Activated T-helper 17 cell treated with anti-CD3 and anti-CD28 coated beads, Interleukin-2, amount 50 U/mL, for 72 hours (primary cell): ENCODE results near the gene LRRC4B. TPM values are rescaled to one million over a fixed set of nuclear protein-coding genes. Genes with fewer than 3 reads are reported as not detected.
A peak's percentile ranks its signal among the peaks of the same experiment; 100 is the strongest.

Experiments used
- ATAC-seq: fragments of 150-1000 bp; cut with Tn5 transposase; replicated peaks from 2 replicates; pipeline ENCODE4 v1.10.0; 2021; ENCODE audit warnings: mild to moderate bottlenecking, moderate library complexity
- H3K27ac Mint-ChIP-seq: one replicate; pipeline ENCODE4 v1.8.0; 2022; ENCODE audit warnings: mixed read lengths
- H3K27me3 Mint-ChIP-seq: one replicate; pipeline ENCODE4 v1.8.0; 2022; ENCODE audit warnings: mixed read lengths
- H3K36me3 Mint-ChIP-seq: one replicate; pipeline ENCODE4 v1.8.0; 2022; ENCODE audit warnings: low read depth, mild to moderate bottlenecking, mixed read lengths
- H3K4me1 Mint-ChIP-seq: one replicate; pipeline ENCODE4 v1.8.0; 2022; ENCODE audit warnings: mixed read lengths
- H3K4me3 Mint-ChIP-seq: one replicate; pipeline ENCODE4 v1.8.0; 2022; ENCODE audit warnings: mild to moderate bottlenecking, mixed read lengths
- H3K9me3 Mint-ChIP-seq: one replicate; pipeline ENCODE4 v1.8.0; 2022; ENCODE audit warnings: mixed read lengths
- total RNA-seq, 2 donors: library from RNA; stranded (reverse); gene quantifications; one replicate each; pipeline ENCODE4 v1.2.3, GENCODE V29; 2022

The LRRC4B gene
- total RNA-seq, 2 donors from 2014 or later = not detected

DNA sequence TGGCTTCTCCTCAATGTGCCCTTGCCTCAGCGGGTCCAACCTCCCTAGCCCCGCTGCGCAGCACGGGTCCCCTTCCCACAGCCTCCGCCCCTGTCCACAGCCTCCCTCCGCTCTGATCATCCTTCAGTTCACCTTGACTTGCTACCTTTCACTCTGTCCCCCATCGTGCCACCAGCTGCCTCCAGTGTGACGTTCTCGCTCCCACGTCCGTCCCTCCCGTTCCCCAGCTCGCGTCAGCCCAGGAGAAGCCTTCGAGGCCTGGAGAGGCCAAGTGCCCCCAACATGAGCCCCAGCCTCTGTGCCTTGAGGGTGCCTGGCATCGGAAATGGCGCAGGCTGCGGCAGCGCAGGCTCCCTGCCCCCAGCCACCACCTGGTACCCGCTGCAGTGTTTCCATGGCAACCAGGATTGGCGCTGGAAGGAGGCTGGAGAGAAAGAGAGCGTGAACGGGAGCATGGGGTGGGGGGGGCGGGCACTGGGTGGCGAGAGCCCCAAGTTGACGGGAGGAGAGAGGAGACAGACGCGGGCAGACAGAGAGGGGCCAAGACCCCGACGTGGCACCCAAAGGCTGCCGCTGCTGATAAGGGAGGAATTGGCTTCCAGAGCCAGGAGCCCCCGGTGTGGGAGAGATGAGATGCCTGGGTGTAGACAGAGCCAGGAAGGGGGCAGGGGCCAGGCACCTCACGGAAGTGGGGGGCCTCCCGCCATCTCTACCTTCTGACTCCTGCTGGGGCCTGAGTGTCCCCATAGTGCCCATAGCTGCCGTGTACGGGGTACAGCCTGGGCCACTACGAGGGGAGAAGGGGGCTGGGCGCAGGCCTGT is 53.7 kb downstream of the LRRC4B start:
- no peaks in the 10 kb centered on the region for H3K9me3 Mint-ChIP-seq
- H3K36me3 Mint-ChIP-seq = peaks cover 16% of the 10 kb centered on the region
- no peaks in the 10 kb centered on the region for H3K27me3 Mint-ChIP-seq
- ATAC-seq = no peak
- peaks cover 10% of the 10 kb centered on the region for H3K4me1 Mint-ChIP-seq
- H3K27ac Mint-ChIP-seq = no peak overlapping the region
- H3K4me3 Mint-ChIP-seq = no peak overlapping the region

DNA sequence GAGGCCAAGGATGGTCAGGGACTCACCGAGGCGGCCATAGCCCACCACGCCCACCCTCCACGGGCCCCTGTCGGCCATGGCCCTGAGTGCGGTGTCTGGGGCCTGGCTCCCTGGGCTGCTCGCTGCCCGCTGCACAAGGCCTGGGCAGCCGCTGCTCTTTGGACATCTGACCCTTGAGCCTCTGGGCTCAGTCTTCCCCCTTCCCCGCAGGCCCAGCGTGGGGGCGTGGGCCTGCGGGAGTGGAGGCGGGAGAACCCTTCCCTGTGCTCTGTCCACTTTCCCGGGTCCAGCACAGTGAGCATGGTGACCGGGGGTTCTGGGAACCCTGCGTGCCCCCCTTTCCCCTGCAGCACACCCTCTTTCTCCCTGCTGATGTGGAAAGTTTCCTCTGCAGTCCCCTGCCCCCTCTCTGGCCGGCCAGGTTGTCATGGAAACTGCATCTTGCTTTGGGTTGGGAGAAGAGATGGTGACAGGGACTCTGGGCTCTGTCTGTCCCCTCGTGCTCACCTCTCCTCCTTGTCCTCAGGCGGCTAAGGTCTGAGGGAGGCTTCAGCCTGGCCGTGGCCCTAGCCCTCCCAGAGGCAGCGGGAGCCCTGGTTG is 54.4 kb downstream of the LRRC4B start, which contains the start of gene ASPDH:
Gene ASPDH (minus strand): TSS at position 168 of the 600 bp plus-strand sequence. CDS start 90 bp downstream, at position 78.
- H3K4me1 Mint-ChIP-seq = peaks cover 16% of the 10 kb centered on the region
- no peak within 1 kb of the TSS for H3K27ac Mint-ChIP-seq
- peaks cover 23% of the 10 kb centered on the region for H3K36me3 Mint-ChIP-seq
- no peak for ATAC-seq
- no peak within 1 kb of the TSS for H3K4me3 Mint-ChIP-seq
- no peaks in the 10 kb centered on the region for H3K9me3 Mint-ChIP-seq
- H3K27me3 Mint-ChIP-seq = no peaks in the 10 kb centered on the region

DNA sequence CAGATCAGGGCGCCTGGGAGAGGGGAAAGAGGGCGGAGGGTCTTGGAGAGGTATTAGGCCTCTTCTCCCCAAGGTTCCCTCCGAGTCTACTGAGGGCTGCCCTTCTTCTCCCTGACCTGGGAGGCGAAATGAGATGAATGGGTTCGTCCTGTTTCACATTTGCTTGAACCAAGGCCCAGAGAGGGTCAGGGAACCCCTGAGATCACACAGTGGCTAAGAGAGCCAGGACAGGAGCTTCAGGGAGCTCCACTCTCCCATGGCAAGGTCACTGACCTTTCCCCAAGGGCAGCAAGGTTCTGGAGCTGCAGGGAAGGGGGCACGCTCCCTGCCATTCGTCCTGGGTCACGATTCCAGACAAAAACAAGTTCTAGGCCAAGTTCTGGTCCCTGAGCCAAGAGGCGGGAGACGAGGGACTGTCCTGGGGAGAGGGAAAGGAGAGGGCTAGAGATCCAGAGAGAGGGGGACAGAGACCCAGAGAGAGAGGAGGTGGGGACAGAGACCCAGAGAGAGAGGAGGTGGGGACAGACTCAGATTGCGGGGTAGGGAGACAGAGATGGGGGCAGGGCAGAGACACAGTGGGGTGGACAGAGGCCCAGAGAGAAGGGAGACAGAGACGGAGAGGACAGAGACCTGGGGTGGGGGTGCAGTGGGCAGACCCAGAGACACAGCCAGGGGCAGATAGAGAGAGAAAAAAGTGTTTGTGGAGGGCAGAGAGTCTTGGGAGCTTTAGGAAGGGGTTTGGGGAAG is 55.1 kb downstream of the LRRC4B start:
- no peak for ATAC-seq
- Mint-ChIP-seq H3K27ac (no peak overlapping the region), H3K4me3 (no peak overlapping the region), H3K4me1 (peaks cover 21% of the 10 kb centered on the region), H3K9me3 (no peaks in the 10 kb centered on the region), H3K36me3 (peaks cover 26% of the 10 kb centered on the region), H3K27me3 (no peaks in the 10 kb centered on the region)

DNA sequence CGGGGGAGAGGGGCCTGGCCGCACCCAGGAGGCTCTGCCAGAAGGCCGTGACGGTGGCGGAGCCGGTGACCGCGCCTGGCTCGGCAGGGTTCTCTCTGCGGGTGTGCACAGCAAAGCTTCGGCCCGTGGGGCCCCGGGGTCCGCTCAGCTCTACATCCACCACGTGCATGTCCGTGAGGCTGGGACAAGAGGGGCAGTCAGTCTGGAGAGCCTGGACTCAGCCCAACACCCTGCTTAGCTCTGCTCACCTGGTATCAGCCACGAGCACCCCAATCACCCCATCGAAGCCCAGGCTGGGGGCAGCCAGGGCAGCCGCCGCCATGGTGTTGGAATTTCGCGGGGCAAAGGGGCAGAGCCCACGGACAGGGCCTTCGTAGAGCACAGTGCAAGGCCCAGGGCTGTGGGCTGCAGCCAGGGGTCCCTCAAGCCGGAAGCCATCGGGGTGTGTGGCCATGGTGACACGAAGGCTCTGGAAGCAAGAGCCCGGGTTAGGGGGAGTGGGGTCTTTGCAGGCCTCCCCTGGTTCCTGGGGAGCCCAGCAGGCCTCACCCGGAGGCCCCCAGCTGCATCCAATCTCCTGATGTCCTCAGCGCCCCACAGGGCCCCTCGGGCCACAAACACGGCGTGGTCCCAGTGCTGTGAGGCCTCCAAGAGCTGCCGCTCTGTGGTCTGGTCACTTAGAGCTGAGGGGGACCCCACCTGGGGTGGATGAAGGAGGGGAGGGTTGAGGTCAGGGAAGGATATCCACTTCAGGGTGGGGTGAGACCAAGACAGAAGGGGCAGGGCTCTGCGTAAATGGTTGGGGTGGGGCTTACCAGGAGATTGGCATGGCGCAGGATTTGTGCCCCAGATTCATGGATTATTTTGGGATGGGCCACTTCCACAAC is 55.9 kb downstream of the LRRC4B start:
- ATAC-seq = no peak
- no peaks in the 10 kb centered on the region for H3K9me3 Mint-ChIP-seq
- H3K4me3 Mint-ChIP-seq = peak overlapping the region; percentile 86
- H3K36me3 Mint-ChIP-seq = peaks cover 26% of the 10 kb centered on the region
- H3K27me3 Mint-ChIP-seq = no peaks in the 10 kb centered on the region
- H3K4me1 Mint-ChIP-seq = peaks cover 21% of the 10 kb centered on the region
- H3K27ac Mint-ChIP-seq = peak overlapping the region; percentile 96

DNA sequence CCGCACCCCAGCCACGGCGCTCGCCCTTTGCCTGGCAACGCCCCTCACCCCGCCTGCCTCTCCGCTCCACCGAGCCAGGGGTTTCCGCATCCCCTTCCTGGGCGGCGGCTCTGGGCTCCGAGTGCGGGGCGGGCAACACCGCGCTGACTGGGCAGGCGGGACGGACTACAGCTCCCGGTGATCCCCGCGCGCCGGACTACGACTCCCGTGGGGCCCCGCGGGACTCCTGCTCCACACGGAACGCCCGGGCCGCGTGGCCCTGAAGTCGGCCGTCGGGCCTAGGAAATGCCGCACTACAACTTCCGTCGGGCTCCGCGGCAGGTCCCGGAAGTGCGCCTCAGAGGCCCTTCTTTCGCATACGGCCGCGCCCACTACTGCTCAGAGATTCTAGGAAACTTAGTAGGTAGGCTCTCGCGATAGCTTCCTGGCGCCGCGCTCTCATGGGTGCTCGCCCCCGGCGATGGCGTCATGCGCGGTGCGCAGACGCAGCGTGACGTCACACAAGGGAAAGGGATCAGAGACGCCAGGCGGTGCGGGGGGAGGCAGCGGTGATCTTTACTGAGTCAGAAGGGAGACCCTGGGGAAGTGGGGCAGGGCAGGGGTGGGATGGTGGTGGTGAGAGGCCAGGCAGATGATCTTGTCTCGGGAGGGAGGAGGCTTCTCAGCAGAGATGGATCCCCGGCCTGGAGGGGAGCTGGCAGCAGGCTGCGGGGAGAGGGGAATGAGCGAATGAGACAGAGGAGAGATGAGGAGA is 57.0 kb downstream of the LRRC4B start, which contains the start of gene JOSD2:
Gene JOSD2 (minus strand): TSS at position 123 of the 754 bp plus-strand sequence. CDS start 760 bp downstream, outside the sequence.
- peak; percentile 93 for ATAC-seq
- Mint-ChIP-seq H3K27ac (peak within 1 kb of the TSS; percentile 96), H3K27me3 (no peaks in the 10 kb centered on the region)

DNA sequence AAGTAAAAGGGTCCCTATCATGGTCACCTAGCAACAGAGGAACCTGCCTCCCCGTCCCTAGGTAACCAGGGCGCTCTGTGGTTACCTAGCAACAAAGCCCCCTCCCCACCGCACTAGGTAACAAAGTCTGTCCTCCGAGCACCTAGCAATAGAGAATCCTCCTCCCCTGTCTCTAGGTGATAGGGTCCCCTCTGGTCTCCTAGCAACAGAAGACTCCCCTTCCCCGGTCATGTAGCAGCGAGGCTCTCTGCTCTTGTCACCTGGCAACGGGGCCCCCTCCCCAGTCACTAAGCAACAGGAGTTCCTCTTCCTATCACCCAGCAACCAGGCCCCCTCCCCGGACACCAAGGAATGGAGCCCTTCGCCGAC is 57.6 kb downstream of the LRRC4B start:
- no peak for ATAC-seq
- H3K27me3 Mint-ChIP-seq = no peaks in the 10 kb centered on the region
- peaks cover 28% of the 10 kb centered on the region for H3K4me1 Mint-ChIP-seq
- peak overlapping the region; percentile 96 for H3K27ac Mint-ChIP-seq
- peaks cover 26% of the 10 kb centered on the region for H3K36me3 Mint-ChIP-seq
- no peaks in the 10 kb centered on the region for H3K9me3 Mint-ChIP-seq
- peak overlapping the region; percentile 86 for H3K4me3 Mint-ChIP-seq

More for the DNA sequence above, 57.0 kb downstream of the LRRC4B start, which contains the start of gene JOSD2:
- Mint-ChIP-seq H3K9me3 (no peaks in the 10 kb centered on the region), H3K4me1 (peaks cover 28% of the 10 kb centered on the region), H3K36me3 (peaks cover 26% of the 10 kb centered on the region), H3K4me3 (peak within 1 kb of the TSS; percentile 86)

DNA sequence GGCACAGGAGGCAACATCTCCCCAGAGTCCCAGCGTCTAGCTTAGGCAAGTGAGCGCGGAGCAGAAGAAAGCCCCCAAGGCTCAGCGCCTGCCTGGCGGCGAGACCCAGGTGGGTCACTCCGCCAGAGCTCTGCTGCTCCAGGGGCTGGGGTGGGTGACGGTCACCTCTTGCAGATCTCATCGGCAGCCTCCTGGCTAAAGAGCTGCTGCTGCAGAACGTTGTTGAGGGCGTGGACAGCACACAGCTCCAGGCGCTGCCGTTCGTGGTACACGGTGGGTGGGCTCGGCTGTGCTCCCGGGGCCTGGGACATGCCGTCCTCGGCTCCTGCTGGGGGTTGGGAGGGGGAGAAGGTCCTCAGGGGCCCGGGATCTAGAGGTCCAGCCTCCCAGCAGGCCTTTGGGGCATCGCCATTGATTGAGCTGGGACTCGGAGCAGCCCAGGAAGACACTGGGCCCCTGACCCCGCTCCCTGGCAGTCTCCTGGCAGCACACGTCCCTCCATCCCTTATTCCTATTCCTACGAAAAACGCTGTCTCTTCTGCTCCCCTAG is 58.0 kb downstream of the LRRC4B start:
- H3K27me3 Mint-ChIP-seq = no peaks in the 10 kb centered on the region
- H3K9me3 Mint-ChIP-seq = no peaks in the 10 kb centered on the region
- peak overlapping the region; percentile 96 for H3K27ac Mint-ChIP-seq
- H3K36me3 Mint-ChIP-seq = peaks cover 26% of the 10 kb centered on the region
- H3K4me3 Mint-ChIP-seq = peak overlapping the region; percentile 86
- no peak for ATAC-seq
- H3K4me1 Mint-ChIP-seq = peaks cover 28% of the 10 kb centered on the region

DNA sequence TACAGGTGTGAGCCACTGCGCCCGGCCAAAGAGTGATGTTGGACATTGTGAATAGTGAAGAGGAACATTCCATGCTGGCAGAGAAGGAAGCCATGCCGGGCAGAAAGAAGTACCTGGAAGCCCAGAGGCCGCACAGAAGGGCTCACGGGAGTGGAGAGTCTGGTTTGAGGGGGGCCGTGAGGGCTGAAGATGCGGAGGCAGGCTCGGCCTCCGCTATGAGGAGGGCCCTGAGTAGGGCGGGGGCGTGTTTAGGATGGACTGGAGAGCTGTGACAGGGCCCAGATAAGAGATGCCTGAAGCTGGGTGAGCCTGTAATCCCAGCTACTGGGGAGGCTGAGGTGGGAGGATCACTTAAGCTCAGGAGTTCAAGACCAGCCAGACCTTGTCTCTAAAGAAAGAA is 58.9 kb downstream of the LRRC4B start:
- H3K27ac Mint-ChIP-seq = peak overlapping the region; percentile 55
- peak overlapping the region; percentile 86 for H3K4me3 Mint-ChIP-seq
- H3K4me1 Mint-ChIP-seq = peaks cover 28% of the 10 kb centered on the region
- H3K27me3 Mint-ChIP-seq = no peaks in the 10 kb centered on the region
- H3K9me3 Mint-ChIP-seq = no peaks in the 10 kb centered on the region
- ATAC-seq = no peak
- H3K36me3 Mint-ChIP-seq = peaks cover 26% of the 10 kb centered on the region

DNA sequence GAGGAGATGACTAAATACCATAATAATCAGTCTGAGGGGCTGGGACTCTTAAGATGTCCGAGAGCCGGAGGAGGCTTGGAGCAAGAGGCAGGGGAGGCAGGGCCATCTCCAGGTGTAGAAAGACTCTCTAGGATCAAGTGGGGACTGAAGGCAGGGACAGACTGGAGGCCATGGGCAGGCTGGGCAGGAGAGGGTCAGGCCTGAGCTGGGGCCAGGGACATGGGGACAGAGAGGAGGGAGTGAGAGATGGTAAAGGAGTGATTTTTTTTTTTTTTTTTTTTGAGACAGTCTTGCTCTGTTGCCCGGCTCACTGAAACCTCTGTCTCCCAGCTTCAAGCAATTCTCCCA is 59.4 kb downstream of the LRRC4B start:
- peak overlapping the region; percentile 55 for H3K27ac Mint-ChIP-seq
- H3K4me3 Mint-ChIP-seq = peak overlapping the region; percentile 86
- H3K9me3 Mint-ChIP-seq = no peaks in the 10 kb centered on the region

DNA sequence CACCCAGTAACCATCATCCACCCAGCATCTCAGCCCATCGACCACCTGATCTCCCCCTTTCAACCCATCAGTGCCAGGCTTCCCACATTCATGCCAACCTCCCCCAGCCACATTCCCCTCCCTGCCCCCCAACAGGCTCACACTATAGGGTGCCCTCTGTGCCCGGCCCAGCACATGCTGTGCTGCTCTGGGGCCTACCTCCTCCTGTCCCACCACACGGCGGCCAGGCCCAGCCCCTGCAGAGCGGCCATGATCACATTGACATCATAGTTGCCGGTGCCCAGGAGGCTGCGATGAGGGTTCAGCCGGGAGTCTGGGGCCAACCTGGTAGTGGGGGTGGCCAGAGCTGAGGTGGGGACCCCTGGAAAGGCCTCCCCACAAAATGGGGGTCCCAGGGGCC is 60.9 kb downstream of the LRRC4B start:
- Mint-ChIP-seq H3K9me3 (no peaks in the 10 kb centered on the region), H3K27ac (peak overlapping the region; percentile 55), H3K4me3 (no peak overlapping the region), H3K27me3 (no peaks in the 10 kb centered on the region), H3K36me3 (peaks cover 26% of the 10 kb centered on the region), H3K4me1 (peaks cover 28% of the 10 kb centered on the region)
- ATAC-seq = no peak

More for the DNA sequence above, 59.4 kb downstream of the LRRC4B start:
- Mint-ChIP-seq H3K4me1 (peaks cover 28% of the 10 kb centered on the region), H3K27me3 (no peaks in the 10 kb centered on the region), H3K36me3 (peaks cover 26% of the 10 kb centered on the region)
- no peak for ATAC-seq

DNA sequence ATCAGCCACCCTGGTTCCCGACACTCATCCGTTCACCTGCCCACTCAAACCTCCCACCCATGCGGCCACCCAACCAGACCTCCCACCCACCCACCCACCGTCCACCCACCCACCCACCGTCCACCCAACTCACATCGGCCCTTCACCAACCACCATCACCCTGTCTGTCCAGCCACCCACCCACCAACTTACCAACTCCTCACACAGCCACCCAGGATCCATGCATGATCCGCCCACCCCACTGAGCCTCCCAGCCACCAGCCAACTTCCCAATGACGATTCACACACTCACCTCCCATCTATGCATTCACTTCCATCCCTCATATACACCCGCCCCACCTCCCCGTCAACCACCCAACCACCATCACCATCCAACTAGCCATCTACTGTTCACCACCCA is 61.5 kb downstream of the LRRC4B start:
- no peak overlapping the region for H3K4me3 Mint-ChIP-seq
- H3K27ac Mint-ChIP-seq = no peak overlapping the region
- ATAC-seq = no peak
- H3K9me3 Mint-ChIP-seq = no peaks in the 10 kb centered on the region
- peaks cover 28% of the 10 kb centered on the region for H3K4me1 Mint-ChIP-seq
- H3K27me3 Mint-ChIP-seq = no peaks in the 10 kb centered on the region
- H3K36me3 Mint-ChIP-seq = peaks cover 26% of the 10 kb centered on the region

DNA sequence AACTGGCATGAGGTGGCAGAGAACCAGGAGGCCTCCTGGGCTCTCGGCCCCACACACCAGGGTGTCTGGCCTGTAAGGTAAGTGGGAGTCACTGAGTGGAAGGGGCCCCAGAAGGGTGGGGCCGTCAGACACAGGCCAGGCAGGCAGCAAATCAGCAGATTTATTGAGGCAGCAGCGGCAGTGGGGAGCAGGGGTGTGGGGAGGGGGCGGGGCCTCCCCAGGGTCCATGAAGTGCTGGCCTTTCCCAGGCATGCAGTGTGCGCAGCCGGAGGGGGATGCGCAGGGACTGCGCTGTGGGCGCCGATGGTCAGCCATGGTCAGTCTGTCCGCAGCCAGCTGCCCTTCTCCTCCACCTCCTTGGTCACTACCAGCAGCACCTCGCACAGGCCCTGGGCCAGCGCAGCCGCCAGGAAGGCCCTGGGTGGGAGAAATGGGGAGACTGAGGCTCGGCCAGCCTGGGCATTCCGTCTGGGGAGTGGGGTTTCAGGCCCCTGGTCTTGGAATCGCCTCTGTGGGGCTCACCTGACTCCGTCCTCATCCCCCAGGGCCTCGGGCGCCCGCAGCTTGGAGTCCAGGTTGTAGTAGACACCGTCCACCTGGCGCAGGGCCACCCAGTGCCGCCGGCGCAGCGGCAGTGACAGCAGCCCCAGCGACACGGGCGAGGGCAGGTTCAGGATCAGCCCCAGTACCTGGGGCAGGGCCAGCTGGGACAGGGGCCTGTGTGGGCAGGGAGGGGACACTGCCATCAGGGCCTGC is 62.2 kb downstream of the LRRC4B start:
- Mint-ChIP-seq H3K27me3 (no peaks in the 10 kb centered on the region), H3K36me3 (peaks cover 19% of the 10 kb centered on the region), H3K9me3 (no peaks in the 10 kb centered on the region), H3K27ac (no peak overlapping the region), H3K4me3 (no peak overlapping the region), H3K4me1 (peaks cover 22% of the 10 kb centered on the region)
- ATAC-seq = no peak
